Measurements from ENCODE around the gene DMRT2. TPM values are rescaled to one million over a fixed set of nuclear protein-coding genes. Genes with fewer than 3 reads are reported as not detected.

DMRT2 gene
- total and polyA plus RNA-seq, 4 donors: 0.03 TPM; not detected in 3

GRCh38 chr9:1042466-1042865 lies 7.7 kb upstream of the DMRT2 start:
- no peaks in the 10 kb centered on the region for H3K9me3 ChIP-seq (ENCODE audit: control insufficient read depth in 4 of 4, low read length in 3 of 4)
- 4% methylated on average over 45 of the region's 45 CpGs for whole genome bisulfite sequencing
- no peak for DNase-seq (ENCODE audit: low spot score)

DNA sequence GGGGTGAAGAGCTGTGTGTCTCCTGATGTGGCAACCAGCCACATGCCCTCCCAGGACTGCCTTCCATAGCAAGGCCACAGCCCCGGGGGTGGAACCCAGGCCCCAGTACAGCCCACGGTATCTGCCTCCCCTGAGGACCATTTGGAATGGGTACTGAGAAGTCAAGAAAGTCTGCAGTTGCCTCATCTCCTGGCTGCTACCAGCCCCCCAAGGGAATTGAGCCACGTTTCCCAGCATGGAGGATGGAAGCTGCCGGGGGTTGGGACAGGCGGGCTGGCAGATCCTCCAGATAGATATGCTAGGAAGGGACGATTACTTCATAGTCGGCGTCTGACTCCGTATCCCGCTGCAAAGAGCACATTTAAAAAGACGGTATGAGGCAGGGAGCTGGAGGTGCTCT lies 5.5 kb upstream of the DMRT2 start:
- Histone ChIP-seq H3K4me3 (ENCODE audit: low read depth in 1 of 3, low read length in 3 of 3) (no peak overlapping the region), H3K27ac (ENCODE audit: low read depth in 1 of 2, low read length in 2 of 2) (no peak overlapping the region), H3K36me3 (ENCODE audit: control insufficient read depth in 4 of 4, insufficient read depth in 3 of 4, low read depth in 1 of 4, low read length in 3 of 4) (no peaks in the 10 kb centered on the region), H3K9ac (ENCODE audit: low read depth in 1 of 2, low read length in 2 of 2) (no peak overlapping the region), H3K4me1 (ENCODE audit: control insufficient read depth in 4 of 4, insufficient read depth in 4 of 4, low read length in 3 of 4) (peaks cover 9 to 19% (median 13%) of the 10 kb centered on the region in 4 donors), H3K9me3 (ENCODE audit: control insufficient read depth in 4 of 4, low read length in 3 of 4) (no peaks in the 10 kb centered on the region), H3K27me3 (ENCODE audit: control insufficient read depth in 4 of 4, insufficient read depth in 4 of 4, low read length in 3 of 4) (peaks cover 2 to 39% (median 22%) of the 10 kb centered on the region in 4 donors)
- no peak for DNase-seq (ENCODE audit: low spot score)
- WGBS: 20% methylated on average over 11 of the region's 11 CpGs
- TF ChIP-seq HNF4G (IDR thresholded peaks at IDR 0.05) (no peak), FOXA1 (IDR thresholded peaks at IDR 0.05) (no peak)

More at GRCh38 chr9:1042466-1042865, 7.7 kb upstream of the DMRT2 start:
- Histone ChIP-seq H3K27me3 (ENCODE audit: control insufficient read depth in 4 of 4, insufficient read depth in 4 of 4, low read length in 3 of 4) (peaks cover 0 to 32% (median 20%) of the 10 kb centered on the region in 4 donors), H3K9ac (ENCODE audit: low read depth in 1 of 2, low read length in 2 of 2) (no peak overlapping the region), H3K36me3 (ENCODE audit: control insufficient read depth in 4 of 4, insufficient read depth in 3 of 4, low read depth in 1 of 4, low read length in 3 of 4) (no peaks in the 10 kb centered on the region), H3K4me1 (ENCODE audit: control insufficient read depth in 4 of 4, insufficient read depth in 4 of 4, low read length in 3 of 4) (peaks cover under 1 to 8% (median 4%) of the 10 kb centered on the region in 4 donors), H3K27ac (ENCODE audit: low read depth in 1 of 2, low read length in 2 of 2) (no peak overlapping the region), H3K4me3 (ENCODE audit: low read depth in 1 of 3, low read length in 3 of 3) (no peak overlapping the region)
- TF ChIP-seq REST (IDR thresholded peaks at IDR 0.05) (no peak), HNF4G (IDR thresholded peaks at IDR 0.05) (no peak), EGR1 (IDR thresholded peaks at IDR 0.05; ENCODE audit: low read depth in 2 of 2) (no peak), HNF4A (conservative IDR thresholded peaks at IDR 0.05) (no peak), FOXA2 (IDR thresholded peaks at IDR 0.05) (no peak)
- TF ChIP-seq, protein P1, sequence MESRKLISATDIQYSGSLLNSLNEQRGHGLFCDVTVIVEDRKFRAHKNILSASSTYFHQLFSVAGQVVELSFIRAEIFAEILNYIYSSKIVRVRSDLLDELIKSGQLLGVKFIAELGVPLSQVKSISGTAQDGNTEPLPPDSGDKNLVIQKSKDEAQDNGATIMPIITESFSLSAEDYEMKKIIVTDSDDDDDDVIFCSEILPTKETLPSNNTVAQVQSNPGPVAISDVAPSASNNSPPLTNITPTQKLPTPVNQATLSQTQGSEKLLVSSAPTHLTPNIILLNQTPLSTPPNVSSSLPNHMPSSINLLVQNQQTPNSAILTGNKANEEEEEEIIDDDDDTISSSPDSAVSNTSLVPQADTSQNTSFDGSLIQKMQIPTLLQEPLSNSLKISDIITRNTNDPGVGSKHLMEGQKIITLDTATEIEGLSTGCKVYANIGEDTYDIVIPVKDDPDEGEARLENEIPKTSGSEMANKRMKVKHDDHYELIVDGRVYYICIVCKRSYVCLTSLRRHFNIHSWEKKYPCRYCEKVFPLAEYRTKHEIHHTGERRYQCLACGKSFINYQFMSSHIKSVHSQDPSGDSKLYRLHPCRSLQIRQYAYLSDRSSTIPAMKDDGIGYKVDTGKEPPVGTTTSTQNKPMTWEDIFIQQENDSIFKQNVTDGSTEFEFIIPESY (IDR thresholded peaks at IDR 0.05): no peak
- TF ChIP-seq, protein P2, sequence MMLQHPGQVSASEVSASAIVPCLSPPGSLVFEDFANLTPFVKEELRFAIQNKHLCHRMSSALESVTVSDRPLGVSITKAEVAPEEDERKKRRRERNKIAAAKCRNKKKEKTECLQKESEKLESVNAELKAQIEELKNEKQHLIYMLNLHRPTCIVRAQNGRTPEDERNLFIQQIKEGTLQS (IDR thresholded peaks at IDR 0.05): no peak

DNA sequence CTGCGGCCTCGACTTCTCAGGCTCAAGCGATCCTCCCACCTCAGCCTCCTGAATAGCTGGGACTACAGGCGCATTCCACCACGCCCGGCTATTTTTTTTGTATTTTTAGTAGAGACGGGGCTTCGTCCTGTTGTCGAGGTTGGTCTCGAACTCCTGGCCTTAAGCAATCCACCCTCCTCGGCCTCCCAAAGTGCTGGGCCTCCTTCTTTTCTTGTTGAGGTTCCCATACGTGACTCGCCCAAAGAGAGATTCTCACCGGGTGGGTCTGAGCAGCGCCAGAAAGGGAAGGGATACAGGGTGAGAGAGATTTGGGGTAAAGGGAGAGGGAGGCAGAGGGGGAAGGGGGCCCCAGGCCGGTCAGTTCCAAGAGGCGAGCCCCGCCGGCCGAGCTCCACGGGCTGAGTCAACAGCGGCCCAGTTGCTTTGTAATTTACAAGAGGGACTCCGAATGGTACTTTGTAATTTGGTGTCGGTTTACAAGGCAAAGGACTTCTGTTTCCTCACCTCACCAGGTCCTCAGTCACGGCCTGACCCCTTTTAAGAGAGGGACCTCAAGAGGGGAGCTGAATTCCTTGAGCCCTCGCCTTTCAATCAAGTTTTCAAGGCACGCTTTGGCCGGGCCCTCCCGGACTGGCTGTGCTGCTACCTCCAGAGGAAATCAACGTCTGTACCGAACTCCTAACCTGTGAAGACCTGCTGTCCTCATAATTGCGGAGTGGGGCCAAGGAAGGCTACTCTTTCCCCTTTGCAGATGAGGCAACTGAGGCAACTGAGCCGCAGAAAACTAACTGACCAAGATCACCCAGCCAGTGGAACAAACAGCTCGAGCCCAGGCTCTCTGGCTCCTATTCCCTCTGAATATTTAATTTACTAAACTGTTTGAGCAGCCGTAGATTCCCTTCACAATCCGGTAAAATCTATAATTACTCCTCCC lies 3.3 kb upstream of the DMRT2 start:
- TF ChIP-seq HNF4G (IDR thresholded peaks at IDR 0.05) (no peak), FOXA1 (IDR thresholded peaks at IDR 0.05) (no peak)
- TF ChIP-seq, protein P2 (IDR thresholded peaks at IDR 0.05): no peak
- TF ChIP-seq, protein P3, sequence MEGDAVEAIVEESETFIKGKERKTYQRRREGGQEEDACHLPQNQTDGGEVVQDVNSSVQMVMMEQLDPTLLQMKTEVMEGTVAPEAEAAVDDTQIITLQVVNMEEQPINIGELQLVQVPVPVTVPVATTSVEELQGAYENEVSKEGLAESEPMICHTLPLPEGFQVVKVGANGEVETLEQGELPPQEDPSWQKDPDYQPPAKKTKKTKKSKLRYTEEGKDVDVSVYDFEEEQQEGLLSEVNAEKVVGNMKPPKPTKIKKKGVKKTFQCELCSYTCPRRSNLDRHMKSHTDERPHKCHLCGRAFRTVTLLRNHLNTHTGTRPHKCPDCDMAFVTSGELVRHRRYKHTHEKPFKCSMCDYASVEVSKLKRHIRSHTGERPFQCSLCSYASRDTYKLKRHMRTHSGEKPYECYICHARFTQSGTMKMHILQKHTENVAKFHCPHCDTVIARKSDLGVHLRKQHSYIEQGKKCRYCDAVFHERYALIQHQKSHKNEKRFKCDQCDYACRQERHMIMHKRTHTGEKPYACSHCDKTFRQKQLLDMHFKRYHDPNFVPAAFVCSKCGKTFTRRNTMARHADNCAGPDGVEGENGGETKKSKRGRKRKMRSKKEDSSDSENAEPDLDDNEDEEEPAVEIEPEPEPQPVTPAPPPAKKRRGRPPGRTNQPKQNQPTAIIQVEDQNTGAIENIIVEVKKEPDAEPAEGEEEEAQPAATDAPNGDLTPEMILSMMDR (IDR thresholded peaks at IDR 0.05; ENCODE audit: low read depth, low read length, missing input control): no peak
- peaks cover 18 to 37% (median 24%) of the 10 kb centered on the region in 4 donors for H3K4me1 ChIP-seq (ENCODE audit: control insufficient read depth in 4 of 4, insufficient read depth in 4 of 4, low read length in 3 of 4)
- H3K9ac ChIP-seq (ENCODE audit: low read depth in 1 of 2, low read length in 2 of 2): no peak overlapping the region
- H3K36me3 ChIP-seq (ENCODE audit: control insufficient read depth in 4 of 4, insufficient read depth in 3 of 4, low read depth in 1 of 4, low read length in 3 of 4): no peaks in the 10 kb centered on the region
- DNase-seq (ENCODE audit: low spot score): no peak
- peak overlapping the region in 1 of 3 donors; percentile 54 for H3K4me3 ChIP-seq (ENCODE audit: low read depth in 1 of 3, low read length in 3 of 3)
- peaks cover 2 to 42% (median 19%) of the 10 kb centered on the region in 4 donors for H3K27me3 ChIP-seq (ENCODE audit: control insufficient read depth in 4 of 4, insufficient read depth in 4 of 4, low read length in 3 of 4)
- no peak overlapping the region for H3K27ac ChIP-seq (ENCODE audit: low read depth in 1 of 2, low read length in 2 of 2)
- 24% methylated on average over 36 of the region's 36 CpGs for WGBS
- no peaks in the 10 kb centered on the region for H3K9me3 ChIP-seq (ENCODE audit: control insufficient read depth in 4 of 4, low read length in 3 of 4)
